Peyer's patch (tissue), 4 donors: ENCODE measurements around the gene CACNA1A. TPM values are rescaled to one million over a fixed set of nuclear protein-coding genes. Genes with fewer than 3 reads are reported as not detected.

Experiments used
- DNase-seq, 3 donors: peaks; one replicate each; pipeline ENCODE4 v3.0.0-alpha.2; 2017 to 2019
- H3K27ac ChIP-seq, 4 donors: fragments of 200-600 bp; sonication (generic); one replicate each; pipeline ENCODE4 v1.5.1; 2016 to 2019
- H3K27me3 ChIP-seq, 2 donors: fragments of 200-600 bp; sonication (generic); one replicate each; pipeline ENCODE4 v1.5.1; 2019
- H3K36me3 ChIP-seq, 3 donors: fragments of 200-600 bp; sonication (generic); one replicate each; pipeline ENCODE4 v1.5.1; 2016 to 2019
- H3K4me1 ChIP-seq, 4 donors: fragments of 200-600 bp; sonication (generic); one replicate each; pipeline ENCODE4 v1.5.1; 2016 to 2019
- H3K4me3 ChIP-seq, 4 donors: fragments of 200-600 bp; sonication (generic); 1 replicate in 3 of 4; 2 replicates in 1 of 4; pipeline ENCODE4 v1.5.1; 2016 to 2019; ENCODE audit warnings: mild to moderate bottlenecking in 1 of 4
- H3K9me3 ChIP-seq, 4 donors: fragments of 200-600 bp; sonication (generic); one replicate each; pipeline ENCODE4 v1.5.1; 2016 to 2019; ENCODE audit warnings: mild to moderate bottlenecking in 1 of 4
- POLR2A ChIP-seq, 2 donors: fragments of 450-650 bp; IDR thresholded peaks; one replicate each; pipeline ENCODE4 v1.5.1; 2017; ENCODE audit warnings: antibody characterized with exemption in 2 of 2, mild to moderate bottlenecking in 2 of 2, moderate library complexity in 2 of 2
- total RNA-seq, 4 donors: library from RNA; depleted of rRNA; stranded (reverse); fragments of >200 nt; gene quantifications; one replicate each; pipeline ENCODE4 v1.1.0, GENCODE V29; 2016
- TF ChIP-seq, protein P1 (sequence below), 6 experiments: fragments of 450-650 bp in 4 of 6; fragments of 200-600 bp in 2 of 6; sonication (generic) in 1 of 6; IDR thresholded peaks; one replicate each; pipeline ENCODE4 v1.5.1; 2017 to 2019; ENCODE audit warnings: antibody characterized with exemption in 6 of 6, mild to moderate bottlenecking in 3 of 6, moderate library complexity in 1 of 6

CACNA1A gene
- total RNA-seq, 4 donors from 2014 or later = 16.8 to 25.7 (median 21.7) TPM

DNA sequence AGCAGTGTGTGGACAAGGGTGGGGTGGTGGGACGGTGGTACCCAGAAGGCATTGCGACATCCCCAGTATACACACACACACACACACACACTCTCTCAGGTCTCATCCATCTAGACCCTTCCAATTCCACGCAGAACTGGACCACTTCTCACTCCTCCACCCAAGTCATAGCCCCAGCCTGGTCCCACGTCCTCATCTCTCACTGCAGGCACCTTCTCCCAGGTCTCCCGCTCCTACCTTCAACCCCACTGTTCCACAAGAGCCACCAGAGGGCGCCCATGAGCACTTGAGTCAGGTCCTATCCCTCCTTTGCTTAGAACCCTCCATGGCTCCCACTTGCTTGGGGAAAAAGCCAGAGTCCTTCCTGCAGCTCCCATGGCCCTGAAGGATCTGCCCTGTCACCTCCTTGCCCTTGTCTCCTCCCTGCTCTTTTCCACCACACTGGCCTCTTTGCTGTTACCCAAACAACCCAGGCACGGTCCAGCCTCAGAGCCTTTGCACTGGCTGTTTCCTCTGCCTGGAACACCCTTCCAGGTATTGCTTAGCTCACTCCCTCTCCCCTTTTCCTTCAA is 293.4 kb downstream of the CACNA1A start:
- Histone ChIP-seq H3K4me3 (no peak overlapping the region), H3K4me1 (peaks cover 0 to 4% (median 4%) of the 10 kb centered on the region in 4 donors), H3K36me3 (no peaks in the 10 kb centered on the region), H3K27me3 (no peaks in the 10 kb centered on the region), H3K9me3 (no peaks in the 10 kb centered on the region), H3K27ac (no peak overlapping the region)
- peak; percentile 75 to 91 (median 78) for DNase-seq
- TF ChIP-seq POLR2A (IDR thresholded peaks at IDR 0.05) = no peak
- TF ChIP-seq, protein P1, sequence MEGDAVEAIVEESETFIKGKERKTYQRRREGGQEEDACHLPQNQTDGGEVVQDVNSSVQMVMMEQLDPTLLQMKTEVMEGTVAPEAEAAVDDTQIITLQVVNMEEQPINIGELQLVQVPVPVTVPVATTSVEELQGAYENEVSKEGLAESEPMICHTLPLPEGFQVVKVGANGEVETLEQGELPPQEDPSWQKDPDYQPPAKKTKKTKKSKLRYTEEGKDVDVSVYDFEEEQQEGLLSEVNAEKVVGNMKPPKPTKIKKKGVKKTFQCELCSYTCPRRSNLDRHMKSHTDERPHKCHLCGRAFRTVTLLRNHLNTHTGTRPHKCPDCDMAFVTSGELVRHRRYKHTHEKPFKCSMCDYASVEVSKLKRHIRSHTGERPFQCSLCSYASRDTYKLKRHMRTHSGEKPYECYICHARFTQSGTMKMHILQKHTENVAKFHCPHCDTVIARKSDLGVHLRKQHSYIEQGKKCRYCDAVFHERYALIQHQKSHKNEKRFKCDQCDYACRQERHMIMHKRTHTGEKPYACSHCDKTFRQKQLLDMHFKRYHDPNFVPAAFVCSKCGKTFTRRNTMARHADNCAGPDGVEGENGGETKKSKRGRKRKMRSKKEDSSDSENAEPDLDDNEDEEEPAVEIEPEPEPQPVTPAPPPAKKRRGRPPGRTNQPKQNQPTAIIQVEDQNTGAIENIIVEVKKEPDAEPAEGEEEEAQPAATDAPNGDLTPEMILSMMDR (IDR thresholded peaks at IDR 0.05) = peak; percentile 35 to 69 (median 54)

DNA sequence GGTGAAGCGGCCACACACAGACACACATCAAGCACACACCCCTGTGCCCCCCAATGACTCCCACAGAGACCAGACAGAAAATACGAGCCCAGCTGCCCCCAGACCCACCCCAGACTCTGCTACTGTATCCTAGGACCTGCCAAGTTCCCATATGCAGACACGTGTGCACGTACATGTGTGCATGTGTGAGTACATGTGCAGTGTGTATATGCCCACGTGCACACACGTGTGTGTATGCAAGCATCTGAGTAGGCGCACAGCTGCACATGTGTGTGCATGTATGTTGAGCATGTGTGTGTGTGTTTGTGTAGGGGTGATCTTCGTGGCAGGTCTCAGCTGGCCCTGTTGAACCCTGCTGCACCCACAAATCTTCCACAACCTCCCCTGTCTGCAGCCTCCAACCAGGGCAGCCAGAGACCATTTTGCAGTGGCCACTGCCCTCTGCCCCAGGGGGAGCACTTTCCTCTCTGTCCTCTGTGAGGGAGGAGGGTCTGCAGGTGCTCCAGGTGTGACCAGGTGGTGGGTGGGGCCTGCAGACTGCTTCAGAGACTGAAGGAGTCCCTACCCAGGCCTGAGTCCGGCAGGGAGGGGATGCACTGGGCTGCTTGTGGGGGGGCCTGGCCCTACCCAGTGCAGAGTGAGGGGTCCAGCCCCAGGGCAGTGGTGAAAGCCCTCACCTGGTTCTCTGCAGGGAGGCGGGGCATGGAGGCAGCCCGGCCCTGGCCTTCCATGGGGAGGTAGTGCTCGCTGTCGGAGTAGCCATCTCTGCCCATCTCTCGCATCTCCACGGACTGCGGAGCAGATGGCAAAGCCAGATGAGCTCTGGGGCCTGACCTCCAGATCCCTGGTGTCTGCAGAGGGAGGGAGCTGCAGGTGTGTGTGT is 294.6 kb downstream of the CACNA1A start:
- no peak for DNase-seq
- Histone ChIP-seq H3K27ac (no peak overlapping the region), H3K27me3 (no peaks in the 10 kb centered on the region), H3K36me3 (no peaks in the 10 kb centered on the region), H3K9me3 (no peaks in the 10 kb centered on the region), H3K4me3 (no peak overlapping the region), H3K4me1 (peaks cover 0 to 13% (median 6%) of the 10 kb centered on the region in 4 donors)
- TF ChIP-seq POLR2A (IDR thresholded peaks at IDR 0.05) = no peak
- TF ChIP-seq, protein P1 (IDR thresholded peaks at IDR 0.05) = no peak

DNA sequence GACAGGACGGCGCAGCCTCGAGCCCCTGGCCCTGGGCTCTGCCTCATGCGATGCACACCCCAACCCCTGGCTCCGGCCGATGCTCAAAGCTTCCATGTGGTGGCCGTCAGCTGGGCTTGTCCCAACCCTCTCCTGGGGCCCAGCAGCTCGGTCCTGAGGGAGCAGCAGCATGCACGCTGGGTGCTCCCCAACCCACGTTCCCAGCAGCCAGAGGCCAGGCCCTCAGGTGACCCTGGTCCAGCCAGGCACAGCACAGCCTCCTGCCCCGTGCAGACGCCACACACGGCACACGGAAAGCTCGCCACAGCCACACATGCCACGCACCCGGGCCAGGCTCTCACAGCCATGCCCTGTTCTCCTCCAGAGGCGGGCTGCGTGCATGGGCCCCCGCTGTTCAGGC is 295.3 kb downstream of the CACNA1A start:
- no peaks in the 10 kb centered on the region for H3K9me3 ChIP-seq
- H3K27ac ChIP-seq = no peak overlapping the region
- no peak for TF ChIP-seq POLR2A (IDR thresholded peaks at IDR 0.05)
- TF ChIP-seq, protein P1 (IDR thresholded peaks at IDR 0.05) = no peak
- H3K36me3 ChIP-seq = no peaks in the 10 kb centered on the region
- no peak overlapping the region for H3K4me3 ChIP-seq
- H3K27me3 ChIP-seq = no peaks in the 10 kb centered on the region
- no peak for DNase-seq
- peaks cover 0 to 13% (median 5%) of the 10 kb centered on the region in 4 donors for H3K4me1 ChIP-seq

DNA sequence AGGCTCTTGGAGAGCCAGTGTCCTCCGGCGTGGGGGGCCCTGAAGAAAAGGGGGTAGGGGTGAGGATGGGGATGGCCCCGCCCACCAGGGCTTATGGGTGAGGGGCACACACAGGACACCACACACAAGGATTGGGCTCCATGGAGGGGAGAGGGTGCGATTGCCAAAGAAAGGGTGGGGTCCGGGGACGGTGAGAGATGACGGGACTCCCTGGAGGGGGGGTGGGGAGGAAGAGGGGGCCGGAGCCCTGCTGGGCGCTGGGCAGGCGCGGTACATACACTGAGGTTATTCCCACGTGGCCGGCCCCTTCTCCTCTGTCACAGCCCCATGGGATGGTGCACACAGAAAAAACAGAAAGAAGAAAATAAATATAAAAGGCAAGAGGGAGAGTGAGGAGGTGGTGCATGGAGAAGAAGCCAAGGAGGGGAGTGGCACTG is 295.9 kb downstream of the CACNA1A start:
- H3K9me3 ChIP-seq = no peaks in the 10 kb centered on the region
- H3K36me3 ChIP-seq = no peaks in the 10 kb centered on the region
- peaks cover 0 to 13% (median 5%) of the 10 kb centered on the region in 4 donors for H3K4me1 ChIP-seq
- no peak for DNase-seq
- H3K4me3 ChIP-seq = no peak overlapping the region
- H3K27ac ChIP-seq = peak overlapping the region in 1 of 4 donors; percentile 85
- H3K27me3 ChIP-seq = no peaks in the 10 kb centered on the region
- TF ChIP-seq, protein P1 (IDR thresholded peaks at IDR 0.05) = no peak
- no peak for TF ChIP-seq POLR2A (IDR thresholded peaks at IDR 0.05)

DNA sequence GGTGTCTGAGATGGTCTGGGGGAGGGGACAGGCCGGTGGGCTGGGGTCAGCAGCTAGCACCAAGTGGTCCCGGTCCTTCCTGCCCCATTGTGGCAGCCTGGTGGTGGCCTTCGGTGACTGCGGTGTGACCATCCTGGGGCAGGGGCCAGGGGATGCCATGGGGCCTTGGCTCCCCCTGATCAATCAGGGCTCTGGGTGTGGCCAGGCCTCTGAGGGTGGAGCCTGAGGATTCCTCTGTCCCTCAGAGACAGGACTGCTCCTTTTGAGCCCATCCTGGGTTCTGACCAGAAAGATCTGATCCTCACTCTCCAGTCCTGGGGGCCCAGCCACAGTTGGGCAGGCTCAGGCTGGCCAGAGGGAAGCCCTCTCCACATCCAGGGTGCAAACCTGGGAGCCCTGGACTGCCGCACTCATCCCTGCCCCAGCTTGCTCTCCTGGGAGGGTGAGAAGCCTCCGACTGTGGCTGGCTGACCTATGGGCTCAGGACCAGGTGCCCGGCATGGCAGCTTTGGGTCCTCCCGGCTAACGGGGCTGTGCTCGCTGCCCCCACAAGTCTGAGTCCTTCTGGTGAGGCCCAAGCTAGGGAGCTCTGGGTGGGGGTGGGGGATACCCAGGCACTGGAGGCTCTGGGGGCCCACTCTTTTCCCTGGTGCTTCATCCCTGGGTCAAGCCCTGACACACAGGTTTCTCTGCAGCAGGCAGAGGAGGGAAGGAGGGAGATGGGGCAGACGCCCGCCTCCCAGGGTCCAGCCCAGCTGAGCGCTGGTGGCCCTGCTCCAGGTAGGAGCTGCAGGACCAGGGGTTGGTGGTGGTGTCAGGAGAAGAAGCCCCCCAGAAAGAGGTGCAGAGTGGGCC is 296.6 kb downstream of the CACNA1A start:
- peak in 1 of 3 donors; percentile 33 for DNase-seq
- Histone ChIP-seq H3K27ac (peak overlapping the region in 2 of 4 donors; percentile 85 to 87), H3K4me1 (peaks cover 0 to 13% (median 5%) of the 10 kb centered on the region in 4 donors), H3K36me3 (no peaks in the 10 kb centered on the region), H3K4me3 (peak overlapping the region in 2 of 4 donors; percentile 52 to 55), H3K27me3 (no peaks in the 10 kb centered on the region), H3K9me3 (no peaks in the 10 kb centered on the region)
- no peak for TF ChIP-seq POLR2A (IDR thresholded peaks at IDR 0.05)
- TF ChIP-seq, protein P1 (IDR thresholded peaks at IDR 0.05) = peak in 1 of 6 experiments; percentile 15
